ENCODE results near the gene MPPED2.

MPPED2 gene

GRCh38 chr11:30481330-30481729, 104.8 kb downstream of the MPPED2 start:
- DNase-seq, result no peak

- DNase-seq, result no peak
Measured at GRCh38 chr11:30479899-30480298, 106.3 kb downstream of the MPPED2 start.

- no peak for DNase-seq
Measured at GRCh38 chr11:30478923-30479322, 107.2 kb downstream of the MPPED2 start.

GRCh38 chr11:30477061-30477460, 109.1 kb downstream of the MPPED2 start:
- DNase-seq, result no peak

- no peak for DNase-seq
Measured at GRCh38 chr11:30474151-30474954, 111.8 kb downstream of the MPPED2 start.

- no peak for DNase-seq
Measured at GRCh38 chr11:30471244-30471643, 114.9 kb downstream of the MPPED2 start.

GRCh38 chr11:30468881-30469280, 117.3 kb downstream of the MPPED2 start:
- no peak for DNase-seq

- no peak for DNase-seq
Measured at GRCh38 chr11:30467176-30467575, 119.0 kb downstream of the MPPED2 start.

- no peak for DNase-seq
Measured at GRCh38 chr11:30465623-30466022, 120.5 kb downstream of the MPPED2 start.

- DNase-seq, result no peak
Measured at GRCh38 chr11:30465192-30465591, 121.0 kb downstream of the MPPED2 start.

- no peak for DNase-seq
Measured at GRCh38 chr11:30463266-30463665, 122.9 kb downstream of the MPPED2 start.

GRCh38 chr11:30462421-30462820, 123.7 kb downstream of the MPPED2 start:
- no peak for DNase-seq

GRCh38 chr11:30459821-30460220, 126.3 kb downstream of the MPPED2 start:
- DNase-seq, result no peak

- no peak for DNase-seq
Measured at GRCh38 chr11:30459306-30459705, 126.8 kb downstream of the MPPED2 start.

GRCh38 chr11:30458541-30458940, 127.6 kb downstream of the MPPED2 start:
- no peak for DNase-seq

GRCh38 chr11:30457087-30457486, 129.1 kb downstream of the MPPED2 start:
- no peak for DNase-seq

GRCh38 chr11:30455025-30455424, 131.1 kb downstream of the MPPED2 start:
- no peak for DNase-seq

GRCh38 chr11:30454541-30454940, 131.6 kb downstream of the MPPED2 start:
- no peak for DNase-seq

- DNase-seq, result no peak
Measured at GRCh38 chr11:30454111-30454510, 132.0 kb downstream of the MPPED2 start.

- DNase-seq, result no peak
Measured at GRCh38 chr11:30453705-30454104, 132.4 kb downstream of the MPPED2 start.

GRCh38 chr11:30452842-30453241, 133.3 kb downstream of the MPPED2 start:
- no peak for DNase-seq

- no peak for DNase-seq
Measured at GRCh38 chr11:30452114-30452513, 134.0 kb downstream of the MPPED2 start.

- DNase-seq, result no peak
Measured at GRCh38 chr11:30451626-30452025, 134.5 kb downstream of the MPPED2 start.

- no peak for DNase-seq
Measured at GRCh38 chr11:30451167-30451566, 135.0 kb downstream of the MPPED2 start.

- DNase-seq, result no peak
Measured at GRCh38 chr11:30447058-30447640, 139.0 kb downstream of the MPPED2 start.
